Retinal pigment epithelial cell (primary cell): ENCODE measurements around the gene SERPINB10.

Source experiments
- DNase-seq: peaks from one replicate; pipeline ENCODE4 v3.0.0-alpha.2; 2010; ENCODE audit warnings: low read depth
- H3K4me3 ChIP-seq: 2 replicates; pipeline ENCODE4 v1.5.1; 2011; ENCODE audit warnings: mild to moderate bottlenecking, low read length, control low read depth, moderate library complexity
- TF ChIP-seq, protein P1 (sequence below): conservative IDR thresholded peaks from 2 replicates; pipeline ENCODE4 v1.5.1; 2011; ENCODE audit warnings: low read depth, low read length, control low read depth, inconsistent platforms

Gene SERPINB10

GRCh38 chr18:63903851-63904570, 3.7 kb upstream of the SERPINB10 start:
- TF ChIP-seq, protein P1, sequence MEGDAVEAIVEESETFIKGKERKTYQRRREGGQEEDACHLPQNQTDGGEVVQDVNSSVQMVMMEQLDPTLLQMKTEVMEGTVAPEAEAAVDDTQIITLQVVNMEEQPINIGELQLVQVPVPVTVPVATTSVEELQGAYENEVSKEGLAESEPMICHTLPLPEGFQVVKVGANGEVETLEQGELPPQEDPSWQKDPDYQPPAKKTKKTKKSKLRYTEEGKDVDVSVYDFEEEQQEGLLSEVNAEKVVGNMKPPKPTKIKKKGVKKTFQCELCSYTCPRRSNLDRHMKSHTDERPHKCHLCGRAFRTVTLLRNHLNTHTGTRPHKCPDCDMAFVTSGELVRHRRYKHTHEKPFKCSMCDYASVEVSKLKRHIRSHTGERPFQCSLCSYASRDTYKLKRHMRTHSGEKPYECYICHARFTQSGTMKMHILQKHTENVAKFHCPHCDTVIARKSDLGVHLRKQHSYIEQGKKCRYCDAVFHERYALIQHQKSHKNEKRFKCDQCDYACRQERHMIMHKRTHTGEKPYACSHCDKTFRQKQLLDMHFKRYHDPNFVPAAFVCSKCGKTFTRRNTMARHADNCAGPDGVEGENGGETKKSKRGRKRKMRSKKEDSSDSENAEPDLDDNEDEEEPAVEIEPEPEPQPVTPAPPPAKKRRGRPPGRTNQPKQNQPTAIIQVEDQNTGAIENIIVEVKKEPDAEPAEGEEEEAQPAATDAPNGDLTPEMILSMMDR, result no peak
- DNase-seq, result no peak
- no peak overlapping the region for H3K4me3 ChIP-seq

- no peak for DNase-seq
- TF ChIP-seq, protein P1, result no peak
- no peak overlapping the region for H3K4me3 ChIP-seq
These were observed 3.1 kb upstream of the SERPINB10 start for GRCh38 chr18:63904694-63905093.

DNA sequence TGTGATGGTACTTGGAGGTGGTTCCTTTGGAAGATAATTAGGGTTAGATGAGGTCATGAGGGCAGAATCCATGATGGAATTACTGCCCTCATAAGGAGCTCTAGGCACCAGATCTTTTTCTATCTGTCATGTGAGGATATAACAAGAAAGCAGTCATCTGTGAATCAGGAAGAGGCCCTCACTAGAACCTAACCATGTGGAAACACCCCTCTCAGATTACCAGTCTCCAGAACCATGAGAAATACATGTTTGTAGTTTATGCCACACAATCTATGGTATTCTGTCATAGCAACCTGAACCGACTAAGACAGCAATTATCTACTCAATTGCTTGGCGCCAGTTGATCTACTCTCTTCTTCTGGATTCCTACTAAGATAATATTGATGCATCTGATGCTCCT, 2.4 kb upstream of the SERPINB10 start:
- TF ChIP-seq, protein P1, result no peak
- no peak overlapping the region for H3K4me3 ChIP-seq
- DNase-seq, result no peak

GRCh38 chr18:63906056-63906455, 1.7 kb upstream of the SERPINB10 start:
- H3K4me3 ChIP-seq, result no peak overlapping the region
- TF ChIP-seq, protein P1, result no peak
- no peak for DNase-seq

GRCh38 chr18:63908858-63909257, 1.1 kb downstream of the SERPINB10 start:
- DNase-seq, result no peak
- H3K4me3 ChIP-seq, result no peak overlapping the region
- TF ChIP-seq, protein P1, result no peak

DNA sequence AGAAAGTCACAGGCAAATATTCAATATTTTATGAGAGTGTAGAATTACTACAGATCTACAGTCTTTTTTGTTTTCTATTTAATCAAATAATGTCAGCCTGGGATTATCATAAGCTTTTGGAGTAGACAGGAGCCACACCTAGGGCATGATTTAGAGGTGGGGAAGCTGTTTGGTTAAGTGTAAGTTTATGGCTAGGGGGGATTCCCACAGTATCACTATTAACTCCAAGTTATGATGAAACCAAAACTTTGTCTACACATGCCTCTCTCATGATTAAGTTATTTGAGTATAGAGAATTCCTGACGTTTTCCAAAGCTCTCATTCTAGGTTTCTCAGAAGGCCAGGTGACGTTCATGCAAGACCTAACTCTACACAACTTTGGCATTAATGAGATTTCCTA, 2.1 kb downstream of the SERPINB10 start:
- TF ChIP-seq, protein P1, result no peak
- no peak for DNase-seq
- no peak overlapping the region for H3K4me3 ChIP-seq

- TF ChIP-seq, protein P1, result no peak
- H3K4me3 ChIP-seq, result no peak overlapping the region
- DNase-seq, result no peak
These were observed 10.1 kb downstream of the SERPINB10 start for GRCh38 chr18:63917817-63918216.
